NCI-H1417 (cell line): Measurements from ENCODE around the gene ABCC1.

ENCODE experiments used
- DNase-seq, 3 experiments: peaks; one replicate each; lab custom pipeline; 2025; lab: John Stamatoyannopoulos, UW

ABCC1 gene

DNA sequence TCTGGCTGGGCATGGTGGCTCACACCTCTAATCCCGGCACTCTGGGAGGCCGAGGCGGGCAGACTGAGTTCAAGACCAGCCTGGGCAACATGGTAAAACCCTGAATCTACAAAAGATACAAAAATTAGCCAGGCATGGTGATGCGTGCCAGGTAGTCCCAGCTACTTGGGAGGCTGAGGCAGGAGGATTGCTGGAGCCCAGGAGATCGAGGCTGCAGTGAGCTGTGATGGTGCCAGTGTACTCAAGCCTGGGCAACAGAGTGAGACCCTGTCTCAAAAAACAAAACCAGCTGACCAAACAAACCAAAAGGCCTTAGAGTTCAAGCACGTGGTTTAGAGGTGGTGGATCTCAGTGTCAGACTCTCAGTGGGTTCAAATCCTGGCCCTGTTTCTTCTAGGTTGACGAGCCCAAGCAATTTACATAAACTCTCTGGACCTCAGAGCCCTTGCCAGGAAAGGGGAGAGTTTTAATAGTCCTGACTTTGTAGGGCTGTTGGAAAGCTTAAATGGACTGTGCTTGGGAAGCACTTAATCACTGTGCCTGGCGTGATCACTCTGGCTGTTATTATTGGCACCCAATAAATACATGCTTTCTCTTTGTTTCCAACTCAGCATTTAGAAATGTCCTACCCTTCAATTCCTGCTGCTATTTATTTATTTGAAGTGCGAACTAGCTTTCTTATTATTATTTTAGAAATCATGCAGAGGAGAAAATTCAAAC is 44.7 kb downstream of the ABCC1 start:
- peak in 1 of 3 experiments; percentile 1 for DNase-seq

DNA sequence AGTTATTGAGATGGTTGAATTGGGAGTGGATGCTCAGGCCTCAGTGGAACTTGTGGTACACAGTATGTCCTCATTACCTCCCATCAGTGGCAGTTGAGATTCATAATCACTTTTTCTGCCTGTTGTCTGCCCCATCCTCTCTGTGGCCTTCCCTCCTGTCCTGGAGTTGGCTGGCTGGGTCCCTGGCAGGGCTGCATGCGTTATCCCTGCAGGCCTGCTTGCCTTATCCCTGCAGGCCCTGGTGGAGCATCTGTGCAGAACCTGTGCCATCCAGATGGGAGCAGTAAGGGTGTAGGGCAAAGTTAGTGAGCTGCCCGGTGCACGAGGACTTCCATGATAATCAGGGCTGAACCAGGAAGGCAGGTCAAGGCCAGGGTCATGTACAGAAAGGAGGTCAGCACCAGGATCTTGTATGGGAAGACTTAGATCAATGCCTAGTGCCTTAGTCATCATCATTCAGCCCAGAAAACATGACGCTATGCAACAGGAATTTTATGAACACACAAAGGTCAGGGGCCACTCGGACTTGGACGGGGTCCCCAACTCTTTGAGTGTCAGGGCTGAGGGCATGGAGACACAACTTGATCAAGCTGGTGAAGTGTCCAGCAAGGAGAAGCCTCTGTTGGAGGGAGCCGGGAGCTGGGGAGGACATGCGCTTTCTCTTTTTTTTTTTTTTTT is 47.2 kb downstream of the ABCC1 start:
- no peak for DNase-seq

DNA sequence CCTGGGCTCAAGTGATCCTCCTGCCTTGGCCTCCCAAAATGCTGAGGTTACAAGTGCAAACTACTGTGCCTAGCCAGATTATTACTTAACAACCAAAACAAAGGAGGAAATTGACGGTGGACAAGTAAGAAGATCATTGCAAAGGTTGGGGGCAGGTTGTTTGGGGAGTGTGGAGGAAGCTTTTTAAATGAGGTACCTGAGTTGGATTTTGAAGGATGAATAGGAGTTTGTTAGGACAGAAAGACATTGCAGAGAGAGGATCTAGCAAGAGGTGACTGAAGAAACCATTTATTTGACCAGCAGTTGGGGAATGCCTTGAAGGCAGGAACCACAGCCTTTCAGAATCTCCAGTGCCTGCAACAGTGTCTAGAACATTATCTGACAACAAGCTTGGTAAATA is 51.3 kb downstream of the ABCC1 start:
- DNase-seq = no peak

DNA sequence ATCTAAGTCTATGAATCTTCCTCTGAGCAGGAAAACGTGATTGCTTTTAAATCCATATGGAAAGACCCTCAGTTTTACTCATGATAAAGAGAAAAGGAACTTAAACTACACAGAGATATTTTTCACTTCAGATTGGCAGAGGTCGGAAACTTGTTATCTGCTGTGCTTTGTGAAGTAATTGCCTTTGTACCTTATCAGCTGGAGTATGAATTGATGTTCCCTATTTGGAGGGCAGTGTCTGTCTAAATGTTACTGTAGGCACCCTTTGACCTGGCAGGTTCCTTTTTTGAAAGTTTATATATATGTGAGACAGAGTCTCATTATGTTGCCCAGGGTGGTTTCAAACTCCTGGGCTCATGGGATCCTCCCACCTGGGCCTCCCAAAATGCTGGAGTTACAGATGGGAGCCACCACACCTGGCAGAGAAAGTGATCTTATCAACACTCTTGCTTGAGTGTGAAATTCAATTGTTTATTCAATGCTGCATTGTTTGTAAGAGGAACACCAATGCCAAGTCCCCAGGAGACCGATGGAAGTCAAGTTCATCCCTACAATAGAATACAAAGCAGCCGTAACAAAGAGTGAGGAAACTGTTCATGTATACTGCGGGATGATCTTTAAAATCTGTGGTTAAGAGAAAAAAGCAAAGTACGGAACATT is 52.3 kb downstream of the ABCC1 start:
- DNase-seq = no peak

DNA sequence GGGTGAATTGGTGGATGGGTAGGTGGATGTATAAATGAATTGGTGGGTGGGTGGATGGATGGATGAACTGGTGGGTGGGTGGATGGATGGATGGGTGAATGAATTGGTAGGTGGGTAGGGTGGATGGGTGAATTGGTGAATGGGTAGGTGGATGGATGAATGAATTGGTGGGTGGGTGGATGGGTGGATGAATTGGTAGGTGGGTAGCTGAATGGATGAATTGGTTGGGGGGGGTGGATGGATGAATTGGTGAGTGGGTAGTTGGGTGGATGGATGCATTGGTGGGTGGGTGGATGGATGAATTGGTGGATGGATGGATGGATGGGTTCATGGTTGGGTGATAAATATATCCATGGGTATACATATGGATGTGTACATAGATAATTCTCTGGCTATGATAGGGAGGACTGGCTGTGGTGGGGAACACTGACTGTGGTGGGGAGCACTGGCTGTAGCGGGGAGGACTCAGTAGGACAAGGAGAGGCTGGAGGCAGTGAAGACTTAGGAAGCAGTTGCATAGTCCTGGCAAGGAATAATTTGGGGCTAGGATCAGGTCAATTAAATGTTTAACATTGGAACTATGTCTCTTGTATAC is 54.4 kb downstream of the ABCC1 start:
- DNase-seq = no peak

DNA sequence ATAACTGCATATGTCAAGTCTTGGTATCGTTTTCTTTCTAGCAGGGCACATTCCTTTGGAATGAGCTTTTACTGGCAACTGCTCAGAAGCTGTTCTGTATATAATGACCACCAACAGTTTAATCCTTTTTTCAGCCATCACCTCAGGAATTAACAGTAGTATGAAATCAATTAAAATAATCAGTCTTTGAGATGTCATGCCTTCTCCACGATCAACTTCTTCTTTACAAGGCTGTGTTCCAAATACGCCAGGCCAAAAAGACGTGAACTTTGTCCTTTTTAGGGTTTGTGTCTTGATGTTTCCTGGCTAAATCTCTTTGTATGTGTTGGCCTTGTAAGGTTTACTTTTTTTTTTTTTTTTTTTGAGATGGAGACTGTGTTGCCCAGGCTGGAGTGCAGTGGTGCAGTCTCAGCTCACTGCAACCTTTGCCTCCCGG is 54.9 kb downstream of the ABCC1 start:
- no peak for DNase-seq

DNA sequence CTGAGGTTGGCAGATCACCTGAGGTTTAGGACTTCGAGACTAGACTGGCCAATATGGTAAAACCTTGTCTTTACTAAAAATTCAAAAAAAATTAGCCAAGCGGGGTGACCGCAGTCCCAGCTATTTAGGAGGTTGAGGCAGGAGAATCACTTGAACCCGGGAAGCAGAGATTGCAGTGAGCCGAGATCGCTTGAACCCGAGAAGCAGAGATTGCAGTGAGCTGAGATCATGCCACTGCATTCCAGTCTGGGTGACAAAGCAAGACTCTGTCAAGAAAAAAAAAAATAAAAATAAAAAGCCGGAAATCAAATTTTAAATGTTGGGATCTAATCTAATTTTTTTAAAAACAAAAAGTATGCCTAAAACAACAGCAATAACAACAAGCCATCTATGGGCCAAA is 56.3 kb downstream of the ABCC1 start:
- DNase-seq = no peak

DNA sequence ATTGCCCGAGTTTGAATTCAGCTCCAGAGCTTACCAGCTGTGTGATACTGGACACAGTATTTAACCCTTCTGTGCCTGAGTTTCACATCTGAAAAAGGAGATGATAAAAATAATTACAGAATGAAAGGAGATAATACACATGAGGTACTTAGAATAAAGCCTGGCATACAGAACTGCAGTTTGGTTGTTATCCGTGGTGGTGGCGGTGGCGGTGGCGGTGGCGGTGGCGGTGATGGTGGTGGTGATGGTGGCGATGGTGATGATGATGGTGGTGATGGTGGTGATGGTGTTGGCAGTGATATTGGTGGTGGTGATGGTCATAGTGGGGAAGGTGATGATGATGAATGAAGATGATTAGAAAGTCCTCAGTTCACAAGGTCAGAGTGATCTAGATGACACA is 57.2 kb downstream of the ABCC1 start:
- DNase-seq = no peak

DNA sequence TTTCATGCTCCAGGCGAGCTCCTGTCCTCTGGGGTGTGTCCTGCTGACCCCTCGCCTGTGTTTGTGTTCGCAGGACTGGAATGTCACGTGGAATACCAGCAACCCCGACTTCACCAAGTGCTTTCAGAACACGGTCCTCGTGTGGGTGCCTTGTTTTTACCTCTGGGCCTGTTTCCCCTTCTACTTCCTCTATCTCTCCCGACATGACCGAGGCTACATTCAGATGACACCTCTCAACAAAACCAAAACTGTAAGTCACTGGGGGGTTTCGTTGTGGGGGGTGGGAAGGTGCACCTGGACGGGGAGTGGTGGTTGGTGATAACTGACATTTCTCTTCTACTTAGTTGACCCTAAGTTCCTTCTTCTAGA is 58.3 kb downstream of the ABCC1 start:
- no peak for DNase-seq

DNA sequence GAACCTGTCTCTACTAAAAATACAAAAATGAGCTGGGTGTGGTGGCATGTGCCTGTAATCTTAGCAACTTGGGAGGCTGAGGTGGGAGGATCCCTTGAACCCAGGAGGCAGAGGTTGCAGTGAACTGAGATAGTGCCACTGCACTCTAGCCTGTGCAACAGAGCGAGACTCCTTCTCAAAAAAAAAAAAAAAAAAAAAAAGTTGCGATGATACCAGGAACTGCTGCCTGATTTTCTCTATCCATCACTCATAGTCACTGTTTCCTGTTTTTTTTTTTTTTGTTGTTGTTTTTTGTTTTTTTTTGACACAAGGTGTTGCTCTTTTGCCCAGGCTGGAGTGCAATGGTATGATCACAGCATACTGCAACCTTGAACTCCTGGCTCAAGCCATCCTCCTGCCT is 59.2 kb downstream of the ABCC1 start:
- no peak for DNase-seq

DNA sequence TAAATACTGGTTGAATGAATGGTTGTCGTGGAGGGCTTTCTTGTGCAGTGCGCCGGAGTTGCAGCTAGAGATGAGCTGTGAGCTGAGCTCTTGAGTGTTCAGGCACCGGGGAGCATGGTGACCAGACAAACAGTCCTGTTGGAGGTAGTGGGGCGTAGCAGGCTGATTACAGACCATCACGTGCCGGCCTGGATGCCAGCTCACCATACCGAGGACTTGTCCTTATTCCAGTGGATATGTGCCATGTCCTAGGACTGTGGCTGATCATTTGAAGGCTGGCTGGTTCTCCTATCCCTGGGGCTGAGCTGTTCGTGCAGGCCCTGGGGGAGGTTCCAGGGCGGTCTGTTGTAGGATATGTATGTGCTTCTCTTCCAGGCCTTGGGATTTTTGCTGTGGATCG is 60.0 kb downstream of the ABCC1 start:
- no peak for DNase-seq

DNA sequence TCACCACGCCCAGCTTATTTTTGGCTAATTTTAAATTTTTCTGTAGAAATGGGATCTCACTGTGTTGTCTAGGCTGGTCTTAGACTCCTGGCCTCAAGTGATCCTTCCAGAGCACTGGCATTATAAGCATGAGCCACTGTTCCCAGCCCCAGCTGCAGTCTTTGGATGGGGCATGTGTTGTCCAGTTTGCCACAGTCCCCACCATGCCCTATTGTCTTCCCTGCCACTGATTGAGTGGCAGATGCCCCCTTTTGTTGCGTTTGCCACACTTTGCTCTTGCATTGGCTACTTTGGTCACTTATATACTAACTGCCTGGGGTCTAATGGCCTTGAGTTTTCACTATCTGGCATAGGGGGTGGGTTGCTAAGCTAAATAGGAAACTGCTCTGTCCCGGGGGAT is 60.8 kb downstream of the ABCC1 start:
- DNase-seq = no peak

DNA sequence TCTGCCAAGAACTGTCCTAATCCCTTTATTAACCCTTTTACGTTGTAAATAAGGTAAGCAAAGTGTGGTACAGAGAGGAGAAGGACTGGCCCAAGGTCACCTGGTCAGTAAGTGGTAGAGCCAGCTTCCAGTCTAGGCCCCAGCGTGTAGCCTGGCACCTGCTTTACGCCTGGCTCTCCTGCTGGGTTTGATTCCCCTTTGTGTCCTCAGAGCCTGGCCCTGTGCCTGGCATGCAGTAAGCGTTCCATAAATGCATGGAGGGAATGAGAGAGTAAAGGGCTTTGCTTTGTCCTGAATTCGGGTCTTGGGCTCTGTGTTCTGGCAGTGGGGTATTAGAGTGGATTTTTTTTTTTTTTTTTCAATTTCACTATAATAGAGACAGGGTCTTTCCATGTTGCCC is 62.7 kb downstream of the ABCC1 start:
- no peak for DNase-seq

DNA sequence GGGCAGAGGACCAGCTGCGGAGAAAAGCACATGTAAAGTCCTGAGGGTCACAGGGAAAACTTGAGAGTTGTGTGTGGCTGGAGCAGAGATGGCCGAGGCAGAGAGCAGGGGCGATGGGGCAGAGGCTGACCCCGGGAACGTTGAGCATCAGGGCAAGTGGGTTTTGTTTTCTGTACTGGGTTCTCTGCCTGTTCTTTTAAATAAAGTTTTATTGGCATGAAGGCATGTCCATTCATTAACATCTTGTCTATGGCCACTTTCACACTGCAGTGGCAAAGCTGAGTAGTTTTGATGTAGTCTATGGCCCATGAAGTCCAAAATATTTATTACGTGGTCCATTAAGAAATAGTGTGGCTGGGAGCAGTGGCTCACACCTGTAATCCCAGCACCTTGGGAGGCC is 64.4 kb downstream of the ABCC1 start:
- no peak for DNase-seq

DNA sequence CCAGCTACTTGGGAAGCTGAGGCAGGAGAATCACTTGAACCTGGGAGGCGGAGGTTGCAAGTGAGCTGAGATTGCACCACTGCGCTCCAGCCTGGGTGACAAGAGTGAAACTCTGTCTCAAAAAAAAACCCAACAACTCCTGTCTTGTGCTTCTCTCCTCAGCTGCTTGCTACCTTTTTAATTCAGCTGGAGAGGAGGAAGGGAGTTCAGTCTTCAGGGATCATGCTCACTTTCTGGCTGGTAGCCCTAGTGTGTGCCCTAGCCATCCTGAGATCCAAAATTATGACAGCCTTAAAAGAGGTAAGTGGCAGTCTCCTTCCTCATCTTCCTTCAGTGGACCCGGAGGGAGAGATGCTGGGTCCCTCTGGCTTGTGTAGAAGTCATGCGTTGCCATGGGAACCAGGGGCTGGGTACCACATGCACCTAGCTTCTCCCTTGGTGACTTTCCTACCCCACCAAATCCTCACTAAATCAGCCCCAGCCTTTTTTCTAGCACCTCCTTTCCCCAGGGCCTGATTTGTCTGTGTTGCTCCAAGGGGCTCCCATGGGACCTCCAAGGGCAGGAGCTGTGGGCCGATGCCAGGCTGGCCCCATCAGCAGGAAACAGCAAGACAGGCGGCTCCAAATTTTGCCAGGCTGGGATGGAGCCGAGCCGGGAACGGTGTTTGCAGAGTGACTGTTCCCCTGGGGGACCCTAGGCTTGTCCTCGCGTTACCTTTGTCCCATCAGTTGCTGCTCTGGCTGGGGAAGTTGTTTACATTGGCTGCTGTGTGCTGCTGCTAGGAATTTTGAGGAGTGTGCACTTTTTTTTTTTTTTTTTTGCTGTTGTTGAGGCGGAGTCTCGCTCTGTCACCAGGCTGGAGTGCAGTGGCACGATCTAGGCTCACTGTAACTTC is 65.2 kb downstream of the ABCC1 start:
- peak in 2 of 3 experiments; percentile 4 to 47 for DNase-seq

DNA sequence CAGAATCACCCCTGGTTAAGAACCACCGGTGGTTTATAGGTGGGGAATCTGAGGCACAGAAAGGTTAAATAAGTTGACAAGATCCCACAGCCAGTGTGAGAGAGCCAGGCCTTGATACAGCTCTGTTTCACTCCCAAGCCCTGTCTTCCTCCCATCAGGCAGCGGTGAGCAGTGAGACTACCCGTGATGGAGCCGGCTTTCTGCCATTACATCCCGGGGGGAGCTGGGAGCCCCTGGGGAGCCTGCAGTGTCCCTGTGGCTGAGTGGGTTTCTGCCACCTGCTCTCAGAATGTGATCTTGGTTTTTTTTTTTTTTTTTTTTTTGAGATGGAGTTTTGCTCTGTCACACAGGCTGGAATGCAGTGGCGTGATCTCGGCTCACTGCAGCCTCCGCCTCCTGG is 66.4 kb downstream of the ABCC1 start:
- DNase-seq = peak in 1 of 3 experiments; percentile 3

DNA sequence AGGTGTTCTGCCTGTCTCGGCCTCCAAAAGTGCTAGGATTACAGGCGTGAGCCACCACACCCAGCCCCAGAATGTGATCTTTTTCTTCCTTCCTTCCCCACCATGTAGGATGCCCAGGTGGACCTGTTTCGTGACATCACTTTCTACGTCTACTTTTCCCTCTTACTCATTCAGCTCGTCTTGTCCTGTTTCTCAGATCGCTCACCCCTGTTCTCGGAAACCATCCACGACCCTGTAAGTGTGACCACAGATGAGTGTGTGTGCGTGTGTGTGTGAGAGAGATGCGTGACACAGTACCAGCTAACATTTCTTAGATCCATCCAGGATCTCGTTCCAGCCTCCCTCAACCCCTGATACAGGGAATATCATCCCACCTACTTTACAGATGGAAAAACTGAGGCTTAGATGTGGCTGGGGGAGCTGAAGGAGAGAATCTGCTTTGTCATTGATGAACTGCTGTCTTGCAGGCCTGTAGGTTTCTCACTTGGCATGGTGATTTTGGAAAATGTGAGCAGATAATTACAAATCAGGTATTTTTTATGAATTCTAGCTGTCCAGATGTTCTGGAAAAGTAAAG is 67.1 kb downstream of the ABCC1 start:
- no peak for DNase-seq

DNA sequence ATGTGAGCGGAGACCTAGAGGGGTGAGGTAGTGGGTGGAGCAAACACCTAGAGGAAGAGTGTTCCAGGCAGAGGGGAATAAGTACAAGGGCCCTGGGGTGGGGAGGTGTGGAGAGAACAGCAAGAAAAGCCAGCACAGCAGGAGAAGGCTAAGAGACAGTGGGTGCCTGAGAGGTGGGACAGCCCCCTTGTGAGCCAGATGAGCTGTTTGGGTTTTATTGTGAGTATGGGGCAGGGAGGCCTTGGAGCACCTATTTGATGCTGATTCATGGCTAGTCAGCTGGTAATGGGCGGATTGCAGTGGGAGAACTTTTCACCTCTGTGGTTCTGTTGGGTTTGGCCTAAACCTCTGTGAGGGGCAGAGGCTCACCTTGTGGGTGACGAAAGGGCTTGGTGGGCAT is 68.4 kb downstream of the ABCC1 start:
- no peak for DNase-seq

DNA sequence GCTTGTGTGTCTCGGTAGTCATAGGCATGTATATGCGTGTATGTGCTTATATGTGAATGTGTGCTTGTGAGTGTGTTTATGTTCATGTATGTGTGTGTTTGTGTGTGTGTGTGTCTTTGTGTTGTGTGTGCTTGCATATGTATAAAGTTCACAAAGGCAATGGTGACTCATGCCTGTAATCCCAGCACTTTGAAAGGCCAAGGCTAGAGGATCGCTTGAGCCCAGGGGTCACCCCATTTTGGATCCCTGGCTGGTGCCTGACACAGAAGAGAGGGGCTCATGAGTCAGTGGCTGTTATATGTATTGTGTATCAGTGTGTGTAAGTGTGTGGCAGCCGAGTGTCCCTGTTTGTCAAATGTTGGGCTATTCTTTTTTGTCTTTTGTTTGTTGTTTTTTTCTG is 69.3 kb downstream of the ABCC1 start:
- no peak for DNase-seq

DNA sequence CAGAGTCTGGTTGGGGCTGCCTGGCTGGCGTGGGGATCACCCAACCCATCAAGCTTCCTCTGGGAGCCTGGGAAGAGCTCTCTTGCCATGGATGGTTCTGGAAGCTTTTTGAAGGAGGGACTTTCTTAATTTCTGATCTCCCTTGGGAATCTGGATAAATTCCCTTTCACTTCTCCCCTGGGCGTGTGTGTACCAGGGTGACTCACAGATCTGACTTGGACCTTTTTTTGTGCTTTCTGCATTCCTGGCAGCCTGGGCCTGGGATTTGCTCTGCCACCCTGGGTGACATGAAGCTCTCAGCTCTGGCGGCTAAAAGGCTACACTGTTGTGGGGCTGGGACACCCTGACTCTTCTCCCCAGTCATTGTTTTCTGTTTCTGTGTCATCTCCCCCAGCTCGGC is 70.1 kb downstream of the ABCC1 start:
- no peak for DNase-seq

DNA sequence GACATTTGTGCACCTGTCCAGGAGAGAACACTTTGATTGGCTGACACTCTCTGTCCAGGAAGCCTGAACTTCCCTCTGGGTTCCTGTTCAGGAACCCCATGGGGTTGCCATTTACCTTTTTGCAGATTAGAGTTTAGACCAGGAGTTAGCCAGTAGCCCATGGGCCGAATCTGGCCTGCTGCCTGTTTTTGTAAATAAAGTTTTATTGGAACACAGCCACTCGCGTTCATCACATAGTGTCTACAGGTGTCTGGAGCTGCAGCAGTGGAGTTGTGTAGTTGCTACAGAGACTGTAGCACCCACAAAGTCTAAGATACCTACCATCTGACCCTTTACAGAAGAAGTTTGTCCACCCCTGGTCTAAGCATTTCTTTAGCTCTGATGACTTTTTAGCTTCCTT is 70.9 kb downstream of the ABCC1 start:
- no peak for DNase-seq

DNA sequence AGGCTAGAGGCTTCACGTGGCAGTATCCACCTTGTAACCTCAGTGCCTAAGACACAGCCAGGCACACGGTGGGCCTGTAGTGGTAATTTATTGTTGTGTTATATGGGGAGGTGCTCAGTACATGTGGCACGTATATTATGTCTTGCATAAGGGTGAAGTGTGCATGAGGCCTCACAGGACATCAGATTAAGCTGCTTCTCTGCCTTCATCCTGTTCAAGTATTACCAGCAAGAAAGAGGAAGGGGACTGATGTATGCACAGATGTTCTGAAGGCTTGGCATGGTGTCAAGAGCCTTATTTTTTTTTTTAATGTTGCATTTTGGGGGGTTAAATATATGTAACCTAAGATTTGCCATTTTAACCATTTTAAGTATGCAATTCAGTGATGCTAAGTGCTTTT is 71.6 kb downstream of the ABCC1 start:
- no peak for DNase-seq
